Measurements from ENCODE around the gene CHST11. TPM values are rescaled to one million over a fixed set of nuclear protein-coding genes. Genes with fewer than 3 reads are reported as not detected.

The CHST11 gene
- total and polyA plus RNA-seq, 9 of the 15 experiments (the other 6 are each of a cell fraction or from before 2014, with no cell fraction given), result 2.3 to 38.7 (median 15.0) TPM

GRCh38 chr12:104448031-104448430 lies 8.7 kb upstream of the CHST11 start (continued):
- TF ChIP-seq NFE2L1 (tag; IDR thresholded peaks at IDR 0.05; ENCODE audit: borderline replicate concordance, low read depth) (no peak), ETV1 (tag; conservative IDR thresholded peaks at IDR 0.05; ENCODE audit: low read depth) (no peak), FOXP1 (CRISPR knock-in tag; IDR thresholded peaks at IDR 0.05) (no peak)

- BruUV-seq (replicated peaks), result no TSS peak
- intact Hi-C loops (cut with micrococcal nuclease) (no loop called here), in situ Hi-C loops (cut with MboI) (no loop called here)
- no peaks in the 10 kb centered on the region for H3K4me1 ChIP-seq (replicated peaks in 1 of 2; ENCODE audit: control insufficient read depth in 2 of 2, insufficient read depth in 2 of 2, low read length in 2 of 2)
- 92% methylated on average over 1 of the region's 1 CpG for whole genome bisulfite sequencing (ENCODE audit: insufficient coverage, low coverage, missing lambda C conversion rate)
- no peaks in the 10 kb centered on the region for H3K79me2 ChIP-seq (ENCODE audit: control insufficient read depth, insufficient read depth, low read length)
- ChIA-PET POLR2A (interaction anchor here (0.9 to 1.2 kb wide), 2 partner anchors 11 to 131 kb away, joined by 3 read pairs; no protein-coding TSS in a partner anchor), CTCF (ENCODE audit: low intra/inter-chr PET ratio) (no interaction called here)
- H3K9ac ChIP-seq (ENCODE audit: insufficient read depth in 1 of 2, low read depth in 2 of 2, low read length in 2 of 2), result no peak overlapping the region
- no peaks in the 10 kb centered on the region for H3K27me3 ChIP-seq (ENCODE audit: control insufficient read depth in 2 of 2, insufficient read depth in 2 of 2, low read length in 2 of 2)
- FAIRE-seq (no peak), ATAC-seq (no peak), DNase-seq (ENCODE audit: extremely low read depth in 1 of 4, low spot score in 3 of 4) (no peak)
- H2AFZ ChIP-seq (ENCODE audit: low read depth, low read length), result no peak overlapping the region; the same call in 1 of the 2 replicates
- H3K27ac ChIP-seq (ENCODE audit: extremely low read depth, low read depth, low read length), result no peak overlapping the region
- H3K4me3 ChIP-seq, result no peak overlapping the region
- no peaks in the 10 kb centered on the region for H3K9me3 ChIP-seq (replicated peaks; ENCODE audit: control insufficient read depth, insufficient read depth, low read depth, low read length)
- no peaks in the 10 kb centered on the region; the same call in 1 of the 2 replicates for H4K20me1 ChIP-seq (replicated peaks; ENCODE audit: control insufficient read depth, insufficient read depth, low read length)
- no peaks in the 10 kb centered on the region for H3K9me1 ChIP-seq (ENCODE audit: control insufficient read depth, insufficient read depth, low read length)
- H3K36me3 ChIP-seq (ENCODE audit: control insufficient read depth, insufficient read depth, low read length), result no peaks in the 10 kb centered on the region
- no peak overlapping the region for H3K4me2 ChIP-seq (ENCODE audit: insufficient read depth, low read length)
- TF ChIP-seq, protein P1, sequence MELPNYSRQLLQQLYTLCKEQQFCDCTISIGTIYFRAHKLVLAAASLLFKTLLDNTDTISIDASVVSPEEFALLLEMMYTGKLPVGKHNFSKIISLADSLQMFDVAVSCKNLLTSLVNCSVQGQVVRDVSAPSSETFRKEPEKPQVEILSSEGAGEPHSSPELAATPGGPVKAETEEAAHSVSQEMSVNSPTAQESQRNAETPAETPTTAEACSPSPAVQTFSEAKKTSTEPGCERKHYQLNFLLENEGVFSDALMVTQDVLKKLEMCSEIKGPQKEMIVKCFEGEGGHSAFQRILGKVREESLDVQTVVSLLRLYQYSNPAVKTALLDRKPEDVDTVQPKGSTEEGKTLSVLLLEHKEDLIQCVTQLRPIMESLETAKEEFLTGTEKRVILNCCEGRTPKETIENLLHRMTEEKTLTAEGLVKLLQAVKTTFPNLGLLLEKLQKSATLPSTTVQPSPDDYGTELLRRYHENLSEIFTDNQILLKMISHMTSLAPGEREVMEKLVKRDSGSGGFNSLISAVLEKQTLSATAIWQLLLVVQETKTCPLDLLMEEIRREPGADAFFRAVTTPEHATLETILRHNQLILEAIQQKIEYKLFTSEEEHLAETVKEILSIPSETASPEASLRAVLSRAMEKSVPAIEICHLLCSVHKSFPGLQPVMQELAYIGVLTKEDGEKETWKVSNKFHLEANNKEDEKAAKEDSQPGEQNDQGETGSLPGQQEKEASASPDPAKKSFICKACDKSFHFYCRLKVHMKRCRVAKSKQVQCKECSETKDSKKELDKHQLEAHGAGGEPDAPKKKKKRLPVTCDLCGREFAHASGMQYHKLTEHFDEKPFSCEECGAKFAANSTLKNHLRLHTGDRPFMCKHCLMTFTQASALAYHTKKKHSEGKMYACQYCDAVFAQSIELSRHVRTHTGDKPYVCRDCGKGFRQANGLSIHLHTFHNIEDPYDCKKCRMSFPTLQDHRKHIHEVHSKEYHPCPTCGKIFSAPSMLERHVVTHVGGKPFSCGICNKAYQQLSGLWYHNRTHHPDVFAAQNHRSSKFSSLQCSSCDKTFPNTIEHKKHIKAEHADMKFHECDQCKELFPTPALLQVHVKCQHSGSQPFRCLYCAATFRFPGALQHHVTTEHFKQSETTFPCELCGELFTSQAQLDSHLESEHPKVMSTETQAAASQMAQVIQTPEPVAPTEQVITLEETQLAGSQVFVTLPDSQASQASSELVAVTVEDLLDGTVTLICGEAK (IDR thresholded peaks at IDR 0.05), result no peak
- TF ChIP-seq, protein P1 (CRISPR knock-in tag; IDR thresholded peaks at IDR 0.05), result no peak
- TF ChIP-seq SRSF3 (IDR thresholded peaks at IDR 0.05; ENCODE audit: insufficient read depth, low read length) (no peak), ZNF436 (CRISPR knock-in tag; IDR thresholded peaks at IDR 0.05) (no peak), ATF7 (IDR thresholded peaks at IDR 0.05) (no peak), PHTF2 (CRISPR knock-in tag; IDR thresholded peaks at IDR 0.05) (no peak), HNRNPH1 (optimal IDR thresholded peaks at IDR 0.05; ENCODE audit: low read depth, low read length) (no peak), DIDO1 (tag; IDR thresholded peaks at IDR 0.05; ENCODE audit: low read depth) (no peak), BHLHE40 (IDR thresholded peaks at IDR 0.05; ENCODE audit: low read length) (no peak), ATF1 (CRISPR knock-in tag; IDR thresholded peaks at IDR 0.05) (no peak), ATF1 (tag; IDR thresholded peaks at IDR 0.05) (no peak), HEY1 (CRISPR knock-in tag; IDR thresholded peaks at IDR 0.05; ENCODE audit: borderline replicate concordance) (no peak), NR3C1 (CRISPR knock-in tag; IDR thresholded peaks at IDR 0.05) (no peak)
Measured at GRCh38 chr12:104448451-104448850, 8.3 kb upstream of the CHST11 start.
